ENCODE data around the gene TRPV6.

The TRPV6 gene

DNA sequence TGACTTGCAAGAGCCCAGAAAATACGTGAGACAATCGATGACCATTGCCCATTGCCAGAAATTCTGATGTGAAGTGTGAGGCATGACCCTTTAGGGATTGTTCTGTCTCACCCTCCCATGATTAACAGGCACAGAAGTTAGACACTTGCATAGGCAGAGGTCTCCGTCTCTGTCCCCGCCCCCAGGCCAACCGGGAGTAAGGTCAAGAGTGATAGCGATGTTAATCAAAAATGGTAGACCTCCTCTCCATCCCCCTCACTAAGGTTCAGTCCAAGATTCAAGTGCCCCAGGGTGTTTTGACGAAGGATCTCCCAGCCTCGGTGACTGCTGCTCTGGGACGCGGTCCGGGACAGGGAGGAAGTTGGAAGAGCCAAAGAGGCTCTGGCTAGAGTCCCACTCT lies 22.7 kb upstream of the TRPV6 start:
- no peak for TF ChIP-seq CTCF (IDR thresholded peaks at IDR 0.05; ENCODE audit: insufficient read depth, low read length, poor library complexity, severe bottlenecking)
- no peaks in the 10 kb centered on the region for H3K36me3 ChIP-seq (ENCODE audit: control insufficient read depth, insufficient read depth, low read length)
- DNase-seq (ENCODE audit: extremely low read depth, insufficient read length): no peak

GRCh38 chr7:142906643-142907042 lies 21.1 kb upstream of the TRPV6 start:
- DNase-seq (ENCODE audit: extremely low read depth, insufficient read length): no peak

More for the DNA sequence above, 22.7 kb upstream of the TRPV6 start:
- no peak overlapping the region for H3K4me3 ChIP-seq (replicated peaks; ENCODE audit: low read depth, low read length)
- no peaks in the 10 kb centered on the region for H3K27me3 ChIP-seq (replicated peaks; ENCODE audit: control insufficient read depth, insufficient read depth, low read length)

GRCh38 chr7:142905759-142906158 lies 20.2 kb upstream of the TRPV6 start:
- Histone ChIP-seq H3K27me3 (replicated peaks; ENCODE audit: control insufficient read depth, insufficient read depth, low read length) (no peaks in the 10 kb centered on the region), H3K4me3 (replicated peaks; ENCODE audit: low read depth, low read length) (no peak overlapping the region), H3K36me3 (ENCODE audit: control insufficient read depth, insufficient read depth, low read length) (no peaks in the 10 kb centered on the region)
- TF ChIP-seq CTCF (IDR thresholded peaks at IDR 0.05; ENCODE audit: insufficient read depth, low read length, poor library complexity, severe bottlenecking): no peak
- DNase-seq (ENCODE audit: extremely low read depth, insufficient read length): no peak

More at GRCh38 chr7:142906643-142907042, 21.1 kb upstream of the TRPV6 start:
- TF ChIP-seq CTCF (IDR thresholded peaks at IDR 0.05; ENCODE audit: insufficient read depth, low read length, poor library complexity, severe bottlenecking): no peak
- no peaks in the 10 kb centered on the region for H3K27me3 ChIP-seq (replicated peaks; ENCODE audit: control insufficient read depth, insufficient read depth, low read length)
- H3K36me3 ChIP-seq (ENCODE audit: control insufficient read depth, insufficient read depth, low read length): no peaks in the 10 kb centered on the region
- H3K4me3 ChIP-seq (replicated peaks; ENCODE audit: low read depth, low read length): no peak overlapping the region

GRCh38 chr7:142904128-142904527 lies 18.6 kb upstream of the TRPV6 start:
- no peak for TF ChIP-seq CTCF (IDR thresholded peaks at IDR 0.05; ENCODE audit: insufficient read depth, low read length, poor library complexity, severe bottlenecking)
- DNase-seq (ENCODE audit: extremely low read depth, insufficient read length): no peak
- H3K4me3 ChIP-seq (replicated peaks; ENCODE audit: low read depth, low read length): no peak overlapping the region

GRCh38 chr7:142901426-142902259 lies 16.1 kb upstream of the TRPV6 start:
- Histone ChIP-seq H3K4me3 (replicated peaks; ENCODE audit: low read depth, low read length) (no peak overlapping the region), H3K27me3 (replicated peaks; ENCODE audit: control insufficient read depth, insufficient read depth, low read length) (no peaks in the 10 kb centered on the region; the same call in 1 of the 2 replicates), H3K36me3 (ENCODE audit: control insufficient read depth, insufficient read depth, low read length) (no peaks in the 10 kb centered on the region)
- no peak for DNase-seq (ENCODE audit: extremely low read depth, insufficient read length)
- TF ChIP-seq CTCF (IDR thresholded peaks at IDR 0.05; ENCODE audit: insufficient read depth, low read length, poor library complexity, severe bottlenecking): no peak

More at GRCh38 chr7:142904128-142904527, 18.6 kb upstream of the TRPV6 start:
- no peaks in the 10 kb centered on the region for H3K36me3 ChIP-seq (ENCODE audit: control insufficient read depth, insufficient read depth, low read length)
- no peaks in the 10 kb centered on the region; the same call in 1 of the 2 replicates for H3K27me3 ChIP-seq (replicated peaks; ENCODE audit: control insufficient read depth, insufficient read depth, low read length)

All from GM06990 (cell line).